ENCODE data around the gene GPC6.
"Not testable (repeated sequence)": the region's sequence is repeated elsewhere in the genome, so short reads cannot be mapped to it uniquely, and the experiment has no call there.

Gene GPC6

DNA sequence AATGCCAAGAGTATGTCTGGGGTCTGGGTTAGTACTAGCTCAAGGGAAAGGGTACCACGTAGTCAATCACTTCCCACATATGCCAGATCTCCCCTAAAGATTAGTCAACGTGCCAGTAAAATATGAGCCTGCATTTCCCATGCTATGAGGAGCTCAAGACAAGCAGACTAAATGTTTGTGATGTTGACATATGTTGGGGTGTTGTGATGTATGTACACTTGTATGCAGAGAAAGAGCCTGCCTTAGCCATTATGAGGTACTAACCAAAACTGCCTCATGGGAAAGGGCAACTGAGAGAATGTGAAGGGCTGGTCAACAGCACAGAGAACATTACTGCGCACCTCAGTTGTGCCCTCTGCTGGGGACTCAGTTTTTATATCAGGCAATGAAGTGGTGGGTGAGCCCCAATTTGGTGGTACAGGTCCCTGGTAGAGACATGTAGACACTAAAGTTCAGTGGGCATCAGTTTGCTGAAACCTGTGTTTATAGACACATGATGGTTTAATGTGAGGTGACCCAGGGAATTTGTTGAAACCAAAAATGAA lies 965.9 kb downstream of the GPC6 start:
- DNase-seq, result peak; percentile 34

DNA sequence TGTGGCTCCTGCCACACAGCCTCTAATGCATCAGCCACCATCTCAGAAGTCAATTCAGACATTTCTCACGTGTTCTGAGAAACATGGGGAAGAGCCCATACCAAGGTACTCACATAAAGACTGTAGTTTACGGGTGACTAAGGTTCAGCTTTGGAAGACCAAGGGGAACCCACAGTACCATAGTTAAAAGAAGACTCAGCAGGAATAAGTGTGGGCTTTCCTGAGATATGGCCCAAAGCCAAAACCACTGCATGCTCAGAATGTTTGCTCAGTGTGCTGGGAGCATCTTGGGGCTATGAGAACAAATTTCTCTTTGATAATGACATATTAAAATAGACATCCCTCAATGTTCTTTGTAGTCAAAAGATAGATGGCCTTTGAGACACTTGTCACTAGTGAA lies 969.1 kb downstream of the GPC6 start:
- peak; percentile 32 for DNase-seq

DNA sequence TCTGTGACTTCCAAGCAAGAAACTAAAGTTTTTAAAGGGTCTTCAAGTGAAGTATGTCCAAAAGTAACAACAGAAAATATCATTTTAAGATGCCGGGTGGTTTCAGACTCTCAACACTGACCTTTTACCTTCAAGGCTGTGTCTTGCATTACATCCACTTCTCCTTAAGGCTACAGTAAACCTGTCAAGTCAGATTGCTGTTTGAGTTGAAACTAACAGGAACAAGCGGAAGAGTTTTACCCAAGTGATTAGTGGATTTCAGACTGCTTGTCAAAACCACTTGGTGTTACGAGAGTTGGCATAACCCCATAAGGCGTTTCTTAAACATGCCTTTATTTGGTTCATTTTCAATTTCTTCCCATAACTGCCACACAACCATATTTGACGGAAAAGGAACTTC lies 969.8 kb downstream of the GPC6 start:
- DNase-seq, result peak; percentile 92

DNA sequence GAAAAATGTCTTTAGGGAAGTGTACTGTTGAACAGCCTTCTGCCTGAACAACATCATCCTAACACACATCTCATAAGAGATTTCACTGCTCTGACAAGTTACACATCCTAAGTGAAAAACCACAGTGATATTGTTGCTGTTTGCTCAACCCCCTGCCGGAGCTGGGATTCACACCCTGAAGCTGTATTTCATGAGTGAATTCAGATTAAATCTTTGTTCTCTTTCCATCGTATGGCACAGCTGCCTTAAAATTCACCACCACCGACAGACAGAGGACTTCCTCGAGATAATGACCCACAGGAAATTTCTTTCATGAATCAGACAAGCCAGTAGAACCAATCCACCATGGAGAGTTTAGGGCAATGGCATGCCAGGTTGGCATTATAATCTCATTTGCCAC lies 972.1 kb downstream of the GPC6 start:
- DNase-seq, result no peak

DNA sequence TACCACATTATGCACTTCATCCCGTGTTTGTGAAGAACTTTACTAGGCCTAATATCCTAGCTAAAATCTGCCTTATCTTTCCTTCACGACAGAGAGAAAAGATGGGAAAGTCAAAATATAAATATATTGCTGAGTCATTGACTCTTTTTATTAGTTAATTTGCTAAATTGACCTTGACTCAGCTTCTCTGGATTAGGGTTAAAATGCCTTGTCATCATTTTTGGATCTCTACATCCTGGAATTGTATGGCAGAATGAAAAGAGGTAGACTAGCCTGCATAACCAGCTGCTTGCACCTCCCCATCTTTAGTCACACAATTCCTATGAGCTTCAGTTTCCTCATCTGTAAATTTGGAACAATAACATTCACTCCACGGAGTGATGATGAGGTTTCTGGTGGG lies 972.5 kb downstream of the GPC6 start:
- no peak for DNase-seq

DNA sequence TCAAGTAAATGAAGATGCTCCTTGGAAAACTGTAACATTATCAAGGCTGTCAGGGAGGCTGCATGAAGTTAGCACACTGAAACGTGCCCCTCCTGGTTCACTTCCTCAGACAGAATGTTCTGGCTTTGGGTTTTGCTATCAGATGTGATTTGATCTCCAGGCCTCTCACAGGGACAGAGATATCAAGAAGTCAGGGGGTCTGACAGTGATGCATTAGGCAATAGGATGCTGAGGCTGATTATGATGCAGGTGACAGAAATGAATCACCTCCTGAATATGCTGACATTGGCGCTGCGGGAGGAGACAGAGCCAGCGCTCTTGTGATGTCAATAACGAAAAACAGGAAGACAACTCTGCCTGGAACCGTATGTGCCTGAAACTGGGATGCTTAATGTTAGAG lies 974.4 kb downstream of the GPC6 start:
- DNase-seq, result no peak

DNA sequence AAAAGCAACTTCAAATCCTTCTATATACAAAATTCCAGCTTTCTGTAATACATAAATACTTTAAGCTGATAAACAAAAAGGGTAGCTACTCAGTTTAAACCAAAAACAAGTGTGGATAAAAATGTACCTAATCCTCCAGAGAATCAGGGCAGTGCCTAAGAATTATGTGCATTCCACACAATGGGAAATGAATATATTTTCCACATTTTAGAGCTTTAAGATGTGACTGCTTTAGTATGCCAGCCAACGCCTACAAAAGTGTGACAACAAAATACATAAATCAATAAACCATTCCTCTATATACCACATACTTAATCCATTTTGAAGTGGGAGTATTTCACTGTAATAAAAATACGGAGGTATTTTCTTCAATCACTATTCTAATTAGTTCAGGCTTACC lies 977.6 kb downstream of the GPC6 start:
- no peak for DNase-seq

DNA sequence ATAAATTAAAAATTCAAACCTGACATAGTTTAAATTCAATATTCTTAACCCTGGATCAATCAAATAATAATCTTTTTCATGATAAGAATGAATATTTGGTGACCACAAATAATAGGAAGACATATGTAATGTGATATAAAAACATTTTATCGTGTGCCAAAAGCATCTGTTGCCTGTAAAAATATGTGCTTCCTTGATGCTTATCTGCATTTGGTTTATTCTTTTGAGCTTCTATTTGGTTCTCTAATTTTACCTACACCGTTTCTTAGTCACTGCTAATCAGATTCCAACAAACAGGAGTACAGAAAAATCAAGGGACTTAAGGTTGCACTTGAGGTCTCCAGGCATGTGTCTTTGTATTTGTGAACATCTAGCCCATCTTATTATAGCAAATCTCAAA lies 978.3 kb downstream of the GPC6 start:
- no peak for DNase-seq

DNA sequence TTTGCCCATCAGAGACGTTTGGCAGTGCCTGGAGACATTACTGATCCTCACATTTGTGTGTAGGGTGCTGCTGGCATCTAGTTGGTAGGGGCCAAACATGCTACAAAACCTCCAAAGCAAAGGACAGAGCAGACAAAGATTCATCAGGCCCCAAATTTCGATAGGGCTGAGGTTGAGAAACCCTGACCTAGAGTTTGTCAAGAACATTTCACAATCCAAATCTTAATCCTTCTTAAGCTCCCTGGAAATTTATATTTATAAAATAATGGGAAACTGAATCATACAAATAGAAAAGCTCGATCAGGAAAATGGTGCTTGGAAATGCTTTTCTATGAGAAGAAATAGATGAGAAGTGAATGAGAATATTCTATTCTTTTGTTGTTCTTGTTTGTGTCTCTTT lies 979.3 kb downstream of the GPC6 start:
- no peak for DNase-seq

DNA sequence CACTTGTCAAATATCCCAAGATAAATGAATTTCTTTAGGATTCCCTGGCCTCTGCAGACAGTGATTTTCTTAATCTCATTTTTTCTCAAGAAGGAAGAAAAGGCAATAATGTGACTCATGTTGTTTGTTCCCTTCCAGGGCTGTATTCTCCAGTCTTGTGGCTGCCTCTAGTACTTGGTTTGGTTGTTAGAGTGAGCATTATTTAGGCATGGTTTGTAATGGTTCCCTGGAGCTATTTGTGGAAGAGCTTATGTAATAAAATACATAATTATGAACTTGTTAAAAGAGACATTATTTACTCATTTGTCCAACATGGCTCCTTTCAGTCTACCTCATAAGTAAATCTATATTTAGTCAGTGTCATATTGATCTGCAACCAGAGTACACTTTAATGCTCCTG lies 982.5 kb downstream of the GPC6 start:
- no peak for DNase-seq

DNA sequence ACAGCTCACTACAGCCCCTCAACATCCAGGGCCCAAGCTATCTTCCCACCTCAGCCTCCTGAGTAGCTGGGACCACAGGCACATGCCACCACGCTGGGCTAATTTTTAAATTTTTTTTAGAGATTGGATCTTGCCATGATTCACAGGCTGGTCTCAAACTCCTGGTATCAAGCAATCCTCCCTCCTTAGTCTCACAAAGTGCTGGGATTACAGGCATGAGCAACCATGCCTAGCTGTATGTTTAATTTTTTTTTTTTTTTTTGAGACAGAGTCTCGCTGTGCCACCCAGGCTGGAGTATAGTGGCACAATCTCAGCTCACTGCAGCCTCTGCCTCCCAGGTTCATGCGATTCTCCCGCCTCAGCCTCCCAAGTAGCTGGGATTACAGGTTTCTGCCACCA lies 983.3 kb downstream of the GPC6 start:
- not testable (repeated sequence) for DNase-seq

DNA sequence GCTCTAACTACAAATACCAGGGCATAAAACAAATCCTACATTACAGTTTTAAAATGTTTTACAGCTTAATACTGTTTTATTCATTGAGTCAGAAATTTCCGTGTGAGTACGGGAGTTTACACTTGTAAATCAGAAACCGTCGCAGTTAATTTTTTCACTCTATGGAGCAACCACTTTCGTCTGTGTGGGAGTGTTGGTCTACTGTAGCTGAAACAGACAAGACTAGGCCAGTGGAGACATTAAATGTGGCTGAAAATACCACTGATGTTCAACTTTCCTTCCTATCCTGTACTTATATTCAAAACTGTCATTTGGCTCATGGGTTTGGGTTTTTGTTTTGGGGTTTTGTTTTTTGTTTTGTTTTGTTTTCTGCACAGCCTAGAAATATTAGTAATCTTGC lies 984.2 kb downstream of the GPC6 start:
- DNase-seq, result no peak

DNA sequence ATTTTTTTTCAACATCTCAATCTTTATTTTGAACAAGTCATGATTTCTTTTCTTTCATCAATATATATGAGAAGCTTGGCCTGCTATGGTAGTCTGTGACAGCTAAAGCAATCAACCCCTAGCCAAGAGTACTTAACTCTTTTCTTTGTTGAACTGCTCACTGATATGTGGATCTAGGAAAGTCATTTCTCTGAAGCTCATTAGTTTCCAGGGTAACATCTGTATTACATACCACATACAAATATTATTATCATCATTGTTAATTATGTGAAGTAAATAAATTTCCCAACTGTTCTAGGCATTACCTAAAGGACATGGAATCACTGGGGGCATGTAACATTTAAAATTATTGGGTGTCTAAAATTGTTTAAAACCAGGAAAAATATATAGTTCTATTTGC lies 985.6 kb downstream of the GPC6 start:
- no peak for DNase-seq

DNA sequence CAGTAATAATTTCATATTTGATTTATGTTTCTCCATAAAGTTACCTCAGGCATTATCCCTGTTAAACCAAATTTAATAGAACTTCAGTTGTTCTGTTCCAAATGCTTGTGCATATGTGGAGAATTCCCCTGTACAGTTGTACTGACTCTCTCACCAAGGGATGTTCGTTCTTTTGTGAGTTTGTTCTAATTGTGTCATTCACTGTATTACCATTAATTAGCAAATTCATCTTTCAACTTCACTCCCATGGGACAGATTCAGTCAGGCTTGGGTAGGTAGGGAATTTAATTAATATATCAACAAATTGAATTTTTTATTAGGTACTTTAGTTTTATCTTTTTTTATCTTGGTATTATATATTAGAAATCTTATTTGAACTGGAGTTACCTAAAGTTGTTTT lies 987.5 kb downstream of the GPC6 start:
- no peak for DNase-seq

DNA sequence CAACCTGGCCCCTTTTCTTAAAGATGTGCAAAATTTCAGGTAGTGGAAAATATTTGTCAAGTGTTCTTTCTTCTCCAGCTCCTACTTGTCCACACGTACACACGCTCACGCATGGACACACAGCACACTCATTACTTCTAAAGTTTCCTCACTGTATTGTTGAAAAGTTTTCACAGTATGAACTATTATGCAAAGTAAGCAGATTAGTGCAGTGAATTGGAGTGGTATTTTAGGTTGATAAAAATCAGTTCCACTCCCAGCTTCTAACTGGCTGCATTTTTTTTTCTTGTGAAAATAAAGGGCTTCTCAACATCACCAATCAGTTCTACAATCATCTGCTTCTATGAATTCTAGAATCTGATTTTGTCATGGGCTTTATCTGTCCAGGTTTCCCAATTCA lies 988.4 kb downstream of the GPC6 start:
- DNase-seq, result no peak

DNA sequence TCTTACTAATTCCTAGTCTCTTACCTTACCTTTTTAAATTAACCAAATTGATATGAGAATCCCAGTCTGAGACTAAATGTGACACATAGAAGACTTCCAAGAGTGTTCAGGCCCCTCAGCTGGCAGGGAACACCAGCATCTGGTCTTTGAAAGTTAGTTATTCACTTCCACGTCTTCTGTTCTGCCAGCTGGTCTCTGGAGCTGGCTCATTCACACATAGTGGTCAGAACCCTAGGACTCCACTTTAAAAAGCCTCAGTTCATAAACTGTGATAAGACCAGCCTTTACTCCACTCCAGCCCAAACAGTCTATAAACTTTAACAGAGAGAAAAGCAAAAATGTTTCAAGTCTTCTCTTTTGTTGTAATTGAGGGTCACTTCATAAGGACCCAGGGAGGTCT lies 989.9 kb downstream of the GPC6 start:
- DNase-seq, result no peak

DNA sequence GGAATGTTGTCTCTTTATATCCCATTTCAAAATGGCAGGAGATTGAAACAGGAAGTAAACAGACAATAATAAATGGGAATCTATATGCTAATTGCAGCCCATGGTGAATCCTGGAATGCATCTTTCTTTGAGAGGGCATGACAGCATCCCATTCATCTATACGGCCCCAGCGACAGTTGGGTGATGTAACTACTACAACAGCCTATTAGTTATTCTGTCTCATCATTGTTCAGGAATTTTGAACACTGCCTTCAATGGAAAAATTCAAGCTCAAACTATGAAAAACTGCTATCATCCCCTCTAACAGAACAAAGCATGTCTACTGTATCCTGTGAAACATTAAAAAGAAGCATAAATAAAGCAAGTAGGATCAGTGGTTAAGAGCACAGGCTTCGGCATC lies 990.8 kb downstream of the GPC6 start:
- DNase-seq, result no peak

DNA sequence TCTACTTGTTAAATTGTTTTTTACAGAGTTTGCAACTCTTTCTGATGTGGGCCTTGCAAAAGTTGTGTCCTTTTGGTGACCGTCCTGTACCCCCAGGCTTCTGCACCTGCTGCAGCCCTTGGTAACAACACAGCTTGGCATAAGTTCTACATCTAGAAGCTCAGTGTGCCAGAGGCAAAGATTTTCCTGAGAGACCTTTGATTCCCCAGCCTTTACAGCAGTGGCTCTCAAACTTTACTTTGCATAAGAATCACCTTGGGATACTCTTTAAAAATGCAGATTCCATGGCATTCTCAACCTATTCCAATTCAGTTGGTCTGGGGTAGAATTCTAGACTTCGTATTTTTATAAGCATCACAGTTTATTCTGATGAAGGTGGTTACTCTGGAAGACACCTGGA lies 991.9 kb downstream of the GPC6 start:
- no peak for DNase-seq

DNA sequence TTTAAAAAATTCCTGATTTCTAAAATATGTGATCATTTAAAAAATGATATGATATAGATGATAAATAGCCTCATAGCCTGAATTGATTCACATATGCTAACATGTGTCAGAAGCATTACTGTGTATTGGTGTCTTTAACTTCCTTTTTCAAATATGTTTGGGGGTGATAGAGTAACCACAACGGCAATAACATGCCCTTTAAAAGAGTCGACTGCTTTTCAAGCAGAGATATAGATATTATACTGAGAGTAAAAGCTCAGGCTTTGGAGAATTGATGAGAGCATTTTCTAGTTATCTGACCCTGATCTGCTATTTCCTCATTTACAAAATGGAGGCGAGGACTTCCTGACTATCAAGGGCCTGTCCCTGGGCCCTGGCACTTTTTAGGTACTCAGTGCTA lies 992.3 kb downstream of the GPC6 start:
- DNase-seq, result no peak

DNA sequence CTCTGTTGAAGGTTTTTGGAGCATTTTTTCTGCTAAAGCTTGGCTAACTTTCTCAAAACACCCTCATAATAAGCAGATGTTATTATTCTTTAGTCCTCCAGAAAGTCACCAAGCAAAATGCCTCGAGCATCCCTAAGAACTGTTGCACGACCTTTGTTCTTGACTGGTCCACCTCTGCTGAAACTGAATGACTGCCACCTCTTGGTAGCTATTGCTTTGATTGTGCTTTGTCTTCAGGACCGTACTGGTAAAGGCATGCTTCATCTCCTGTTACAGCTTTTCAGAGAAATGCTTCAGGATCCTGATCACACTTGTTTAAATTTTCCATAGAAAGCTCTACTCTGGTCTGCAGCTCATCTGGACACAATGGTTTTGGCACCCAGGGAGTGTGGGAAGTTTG lies 998.1 kb downstream of the GPC6 start:
- DNase-seq, result no peak

DNA sequence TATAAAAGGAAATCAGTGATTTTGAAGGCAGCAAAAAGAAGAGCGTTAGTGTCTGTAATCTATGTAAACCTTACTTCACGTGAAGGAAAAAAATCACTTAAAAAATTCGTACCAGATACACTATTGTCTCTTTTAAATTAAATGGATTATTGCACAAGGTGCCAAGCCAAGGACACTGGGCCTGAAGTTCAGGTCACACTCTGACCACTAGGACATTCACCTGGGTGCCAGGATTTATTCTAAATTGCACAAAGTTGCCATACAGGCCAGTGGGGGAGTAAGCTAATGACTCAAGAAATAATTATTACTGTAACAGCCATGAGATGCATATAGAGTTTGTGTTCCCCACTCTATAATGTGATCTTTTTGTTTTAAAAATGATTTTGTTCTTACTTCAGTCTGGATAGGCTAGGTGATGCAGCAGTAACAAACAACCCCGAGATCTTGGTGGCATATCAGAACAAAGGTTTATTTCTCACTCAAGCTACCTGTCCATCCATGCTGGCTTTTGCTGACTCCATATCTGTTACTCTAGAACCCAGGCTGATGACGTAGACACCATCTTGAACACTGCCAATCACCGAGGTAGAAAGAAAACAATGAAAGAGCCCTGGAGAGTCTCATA lies 1000.8 kb downstream of the GPC6 start:
- DNase-seq, result no peak

DNA sequence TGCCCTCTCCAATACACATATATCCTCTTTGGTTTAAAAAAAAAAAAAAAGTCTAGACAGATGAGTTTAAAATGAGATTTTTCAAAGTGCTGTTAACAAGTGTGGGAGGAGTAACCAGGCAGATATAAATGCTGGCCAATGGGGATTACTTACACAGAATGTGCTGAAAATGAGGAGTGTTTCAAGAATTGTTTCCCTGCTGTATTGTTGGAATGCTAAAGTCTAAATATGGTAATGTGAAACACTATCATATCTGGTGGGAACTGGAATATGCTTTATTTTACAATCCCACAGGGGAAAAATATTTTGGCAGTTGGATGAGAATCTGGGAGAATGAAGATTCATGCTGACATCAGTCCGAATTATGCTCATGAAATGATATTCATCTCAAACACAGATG lies 1002.2 kb downstream of the GPC6 start:
- peak; percentile 37 for DNase-seq

DNA sequence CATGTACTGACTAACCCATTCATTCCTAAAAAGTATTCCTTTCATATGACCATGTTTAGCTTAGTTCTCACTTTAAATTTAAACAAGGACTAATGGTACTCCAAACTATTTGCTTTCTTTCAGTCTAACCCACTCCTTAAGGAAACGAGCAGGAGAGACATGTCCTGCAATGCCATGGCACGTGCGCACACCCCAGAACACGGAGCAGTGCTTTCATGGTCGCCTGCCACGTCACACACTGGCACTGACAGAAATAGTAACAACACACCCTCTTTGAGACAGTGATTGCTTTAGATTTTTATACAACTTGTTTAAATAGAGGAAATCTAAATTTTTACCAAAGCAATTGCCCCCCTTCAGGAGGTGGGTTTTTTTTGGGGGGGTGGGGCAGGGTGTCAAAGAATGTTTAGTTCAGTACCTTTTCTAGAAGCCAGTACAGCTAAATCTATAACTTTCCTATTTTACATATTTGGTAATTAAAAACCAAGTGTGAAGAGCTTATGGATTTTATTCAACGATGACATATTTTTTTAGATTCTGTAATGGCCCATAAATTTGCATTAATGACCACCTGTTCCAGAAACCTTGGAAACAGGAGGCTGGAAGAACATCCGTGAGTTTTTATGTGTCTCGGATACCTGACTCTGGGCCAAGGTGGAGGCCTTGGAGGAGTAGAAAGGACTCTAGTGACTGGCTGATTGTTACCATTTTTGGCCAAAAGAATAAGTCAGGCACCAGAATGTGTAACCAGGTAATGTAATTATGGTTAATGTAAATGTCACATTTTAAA lies 1005.7 kb downstream of the GPC6 start:
- no peak for DNase-seq

DNA sequence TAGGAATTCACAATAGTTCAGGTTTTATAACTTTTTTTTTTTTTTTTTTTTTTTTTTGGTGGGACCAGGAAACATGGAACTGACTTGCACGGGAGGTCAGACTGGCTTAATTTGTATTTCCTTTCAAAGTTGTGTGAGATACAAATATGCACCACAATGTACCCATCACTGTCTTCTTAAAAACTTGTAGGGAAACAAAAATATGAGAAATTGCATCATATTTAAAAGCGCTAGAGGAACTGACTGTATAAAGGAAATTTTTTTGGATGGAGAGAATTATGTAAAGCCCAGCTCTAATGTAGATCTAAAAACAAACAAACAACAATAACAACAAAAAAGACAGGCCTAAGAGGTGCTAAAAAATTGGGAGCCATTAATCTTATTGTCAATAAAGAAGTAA lies 1006.3 kb downstream of the GPC6 start:
- DNase-seq, result no peak

DNA sequence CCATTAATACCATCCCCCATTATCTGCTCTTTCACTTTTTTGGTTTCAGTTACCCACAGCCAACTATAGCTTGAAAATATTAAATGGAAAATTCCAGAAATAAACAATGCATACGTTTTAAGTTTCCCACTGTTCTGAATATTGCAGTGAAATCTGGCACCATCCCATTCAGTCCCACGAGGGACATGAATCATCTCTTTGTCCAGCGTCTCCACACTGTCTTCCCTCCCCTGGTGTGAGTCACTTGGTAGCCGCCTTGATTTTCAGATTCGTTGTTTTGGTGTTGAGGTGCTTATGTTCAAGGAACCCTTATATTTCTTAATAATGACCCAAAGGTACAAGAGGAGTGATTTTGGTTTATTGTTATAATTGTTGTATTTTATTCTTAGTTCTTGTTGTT lies 1006.8 kb downstream of the GPC6 start:
- DNase-seq, result no peak

Data from eye (tissue), 1 donor.